22Rv1 (cell line): ENCODE results near the gene CYGB.

ENCODE experiments used
- CTCF ChIP-seq: fragments of 450-650 bp; IDR thresholded peaks from 2 replicates; pipeline ENCODE4 v1.5.1; 2017; ENCODE audit warnings: mild to moderate bottlenecking
- ZFX ChIP-seq: fragments of 450-650 bp; IDR thresholded peaks from 2 replicates; pipeline ENCODE4 v1.6.1; 2017; ENCODE audit warnings: antibody characterized with exemption, borderline replicate concordance

DNA sequence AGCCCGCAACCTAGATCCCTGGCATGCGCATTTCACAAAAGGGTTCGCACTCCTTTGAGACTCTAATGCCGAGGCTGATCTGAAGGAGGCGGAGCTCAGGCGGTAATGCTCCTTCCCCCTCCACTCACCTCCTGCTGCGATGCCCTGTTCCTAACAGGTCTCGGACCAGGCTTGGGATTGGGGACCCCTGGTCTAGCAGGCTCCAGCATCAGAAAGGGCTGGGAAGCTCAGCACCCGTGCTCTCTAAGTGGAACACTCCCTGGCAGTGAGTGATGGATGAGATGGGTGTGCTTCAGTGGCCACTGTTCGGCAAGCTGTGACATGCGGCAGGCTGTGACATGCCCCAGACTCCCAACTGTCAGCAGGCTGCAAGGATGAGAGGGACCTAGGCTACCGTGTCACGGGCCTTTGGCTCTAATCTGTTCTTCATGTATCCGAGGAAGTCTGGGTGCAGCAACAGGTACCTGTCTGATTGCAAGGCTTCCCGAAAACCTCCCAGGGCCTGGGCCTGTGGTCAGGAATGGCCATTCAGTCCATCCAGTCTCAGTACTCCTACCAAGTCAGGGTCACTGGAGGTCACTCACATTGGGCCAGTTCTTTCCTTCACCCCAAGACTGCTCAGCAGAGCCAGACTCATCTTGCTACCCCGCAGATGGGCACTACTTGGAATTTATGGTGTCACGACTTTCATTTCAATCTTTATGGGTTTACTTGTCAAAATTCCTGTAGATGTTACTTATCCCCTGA is 49.4 kb upstream of the CYGB start:
- TF ChIP-seq CTCF, result no peak
- no peak for TF ChIP-seq ZFX
